Prostate gland (tissue), 2 donors: ENCODE results near the gene MYEOV. TPM values are rescaled to one million over a fixed set of nuclear protein-coding genes. Genes with fewer than 3 reads are reported as not detected.
A peak's percentile ranks its signal among the peaks of the same experiment; 100 is the strongest.

Experiments
- DNase-seq: peaks from one replicate; pipeline ENCODE4 v3.0.0-alpha.2; 2019; ENCODE audit warnings: low spot score
- H3K27ac ChIP-seq, 2 donors: fragments of 200-600 bp; sonication (generic); 2 replicates each; pipeline ENCODE4 v1.5.1; 2017 to 2019
- H3K27me3 ChIP-seq: fragments of 200-600 bp; sonication (generic); replicated peaks from 2 replicates; pipeline ENCODE4 v1.5.1; 2019; ENCODE audit not compliant: insufficient read depth
- H3K36me3 ChIP-seq, 2 donors: fragments of 200-600 bp; sonication (generic); 1 replicate in 1 of 2; 2 replicates in 1 of 2; pipeline versions ENCODE4 v1.5.1 to v1.8.1; 2017 to 2019
- H3K4me1 ChIP-seq: fragments of 200-600 bp; sonication (generic); replicated peaks from 2 replicates; pipeline ENCODE4 v1.5.1; 2019
- H3K4me3 ChIP-seq, 2 donors: fragments of 200-600 bp; sonication (generic); 2 replicates each; pipeline ENCODE4 v1.5.1; 2017 to 2019
- H3K9me3 ChIP-seq: fragments of 200-600 bp; sonication (generic); 2 replicates; pipeline ENCODE4 v1.5.1; 2017
- POLR2A ChIP-seq: fragments of 450-650 bp; IDR thresholded peaks from one replicate; pipeline ENCODE4 v1.6.1; 2016; ENCODE audit warnings: antibody characterized with exemption, mild to moderate bottlenecking
- POLR2AphosphoS5 ChIP-seq: sonication (generic); formaldehyde crosslinking; IDR thresholded peaks from one replicate; pipeline ENCODE4 v1.6.1; 2017; ENCODE audit warnings: antibody characterized with exemption
- WGBS: methylation state at CpG from one replicate; pipeline ENCODE4 v1.1.5; 2018; 5-methylcytosine and 5-hydroxymethylcytosine counted together
- intact Hi-C: fragments of 100-400 bp; cut with DNase I; formaldehyde crosslinking; loops from one replicate; pipeline ENCODE4 v1.14.2; 2022
- total RNA-seq, 2 donors: library from RNA; depleted of rRNA; stranded (reverse); fragments of >200 nt; gene quantifications; one replicate each; pipeline ENCODE4 v1.1.0, GENCODE V29; 2016
- TF ChIP-seq, protein P1 (sequence below), 4 experiments: fragments of 200-600 bp in 2 of 4; fragments of 450-650 bp in 2 of 4; sonication (generic) in 2 of 4; IDR thresholded peaks; 1 replicate in 3 of 4; 2 replicates in 1 of 4; pipeline ENCODE4 v1.5.1; 2016 to 2019; ENCODE audit warnings: antibody characterized with exemption in 4 of 4, mild to moderate bottlenecking in 2 of 4, moderate library complexity in 2 of 4

Gene MYEOV
- total RNA-seq, 2 donors from 2014 or later, result 1.1 TPM; not detected in 1

DNA sequence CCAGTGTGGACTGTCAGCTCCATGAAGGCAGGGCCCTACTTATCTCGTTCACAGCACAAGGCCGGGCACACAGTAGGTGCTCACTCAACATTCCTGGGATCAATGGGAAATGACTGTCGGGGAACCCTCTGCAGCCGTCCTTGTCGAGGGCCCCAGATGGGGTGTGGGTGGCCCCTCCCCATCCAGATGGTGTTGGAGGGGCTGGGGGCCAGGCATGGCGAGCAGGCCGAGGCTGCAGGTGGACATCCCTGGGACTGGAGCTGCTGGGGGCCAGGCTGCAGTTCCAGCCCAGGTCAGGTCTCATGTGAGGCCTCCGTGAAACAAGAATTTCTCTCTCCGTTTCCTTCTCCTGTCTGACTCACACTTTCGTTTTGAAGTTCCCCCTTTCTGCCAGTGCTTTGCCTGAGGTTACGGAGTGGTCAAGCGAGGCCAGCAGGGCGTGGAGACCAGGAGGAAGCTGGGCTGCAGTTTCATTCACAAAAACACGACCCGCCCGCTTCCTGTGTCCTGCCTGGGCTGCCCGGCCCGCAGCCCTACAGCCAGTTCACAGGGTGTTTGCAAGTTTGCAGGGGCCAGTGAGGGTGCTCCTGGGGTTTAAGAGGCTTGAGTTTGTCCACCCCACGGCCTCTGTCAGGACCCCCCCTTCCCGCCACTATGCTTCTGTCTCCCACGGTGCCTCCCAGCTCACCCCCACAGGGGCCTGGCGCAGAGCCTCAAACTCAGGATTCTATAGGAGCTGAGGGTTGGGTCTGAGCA is 4.5 kb downstream of the MYEOV start:
- peak; percentile 20 for DNase-seq
- H3K27me3 ChIP-seq, result no peaks in the 10 kb centered on the region
- no peak overlapping the region for H3K27ac ChIP-seq
- no peaks in the 10 kb centered on the region for H3K36me3 ChIP-seq
- H3K4me3 ChIP-seq, result no peak overlapping the region
- intact Hi-C loops, result loop anchor here (10.0 kb wide), 1 partner anchor 166 kb away; no protein-coding TSS in a partner anchor
- 57% methylated on average over 22 of the region's 22 CpGs for WGBS
- no peaks in the 10 kb centered on the region for H3K9me3 ChIP-seq
- H3K4me1 ChIP-seq, result no peaks in the 10 kb centered on the region
- no peak for TF ChIP-seq POLR2AphosphoS5
- TF ChIP-seq, protein P1, sequence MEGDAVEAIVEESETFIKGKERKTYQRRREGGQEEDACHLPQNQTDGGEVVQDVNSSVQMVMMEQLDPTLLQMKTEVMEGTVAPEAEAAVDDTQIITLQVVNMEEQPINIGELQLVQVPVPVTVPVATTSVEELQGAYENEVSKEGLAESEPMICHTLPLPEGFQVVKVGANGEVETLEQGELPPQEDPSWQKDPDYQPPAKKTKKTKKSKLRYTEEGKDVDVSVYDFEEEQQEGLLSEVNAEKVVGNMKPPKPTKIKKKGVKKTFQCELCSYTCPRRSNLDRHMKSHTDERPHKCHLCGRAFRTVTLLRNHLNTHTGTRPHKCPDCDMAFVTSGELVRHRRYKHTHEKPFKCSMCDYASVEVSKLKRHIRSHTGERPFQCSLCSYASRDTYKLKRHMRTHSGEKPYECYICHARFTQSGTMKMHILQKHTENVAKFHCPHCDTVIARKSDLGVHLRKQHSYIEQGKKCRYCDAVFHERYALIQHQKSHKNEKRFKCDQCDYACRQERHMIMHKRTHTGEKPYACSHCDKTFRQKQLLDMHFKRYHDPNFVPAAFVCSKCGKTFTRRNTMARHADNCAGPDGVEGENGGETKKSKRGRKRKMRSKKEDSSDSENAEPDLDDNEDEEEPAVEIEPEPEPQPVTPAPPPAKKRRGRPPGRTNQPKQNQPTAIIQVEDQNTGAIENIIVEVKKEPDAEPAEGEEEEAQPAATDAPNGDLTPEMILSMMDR (IDR thresholded peaks at IDR 0.05), result peak in 1 of 4 experiments; percentile 9
- TF ChIP-seq POLR2A, result no peak

DNA sequence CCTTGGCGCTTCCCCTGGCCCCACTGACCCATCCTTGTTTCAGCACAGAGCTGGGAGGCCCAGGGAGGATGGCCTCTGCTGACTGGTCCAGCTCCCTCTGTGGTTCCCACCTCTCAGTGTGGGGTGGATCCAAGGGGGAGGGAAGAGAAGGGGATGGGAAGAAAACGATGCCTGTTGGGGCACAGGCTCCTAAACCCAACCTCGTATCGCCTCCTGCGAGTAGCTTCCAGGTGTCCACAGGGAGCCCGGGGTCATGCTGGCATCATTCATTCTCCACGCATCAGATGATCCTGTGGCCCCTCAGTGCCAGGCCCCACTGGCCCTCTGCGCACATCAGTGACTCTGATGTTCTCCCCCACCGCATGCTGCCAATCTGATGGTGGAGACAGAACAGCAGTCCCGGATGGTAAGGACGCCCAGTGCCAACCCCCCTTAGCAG is 5.1 kb downstream of the MYEOV start:
- H3K27ac ChIP-seq, result no peak overlapping the region

DNA sequence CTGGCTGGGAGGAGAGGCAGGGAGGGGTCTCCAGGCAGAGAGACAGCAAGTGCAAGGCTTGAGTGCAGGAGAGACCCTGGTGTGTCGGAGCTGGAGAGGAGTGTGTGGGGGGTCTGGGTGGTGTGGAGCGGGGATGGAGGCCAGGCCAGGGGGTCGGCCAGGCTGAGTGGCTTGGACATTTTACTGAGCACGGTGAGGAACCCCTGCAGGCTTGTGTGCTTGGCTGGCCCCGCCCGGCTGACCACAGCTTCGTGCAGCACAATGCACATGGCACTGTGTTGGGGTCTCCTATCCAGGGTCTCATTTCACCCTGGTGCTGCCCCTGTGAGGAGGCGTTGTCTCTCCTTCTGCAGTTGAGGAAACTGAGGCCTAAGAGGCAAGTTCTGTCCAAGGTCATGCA is 5.6 kb downstream of the MYEOV start:
- DNase-seq, result no peak
- Histone ChIP-seq H3K27me3 (no peaks in the 10 kb centered on the region), H3K36me3 (no peaks in the 10 kb centered on the region), H3K9me3 (no peaks in the 10 kb centered on the region), H3K4me3 (no peak overlapping the region), H3K4me1 (no peaks in the 10 kb centered on the region), H3K27ac (no peak overlapping the region)
- intact Hi-C loops, result loop anchor here (10.0 kb wide), 1 partner anchor 165 kb away; no protein-coding TSS in a partner anchor
- TF ChIP-seq, protein P1 (IDR thresholded peaks at IDR 0.05), result no peak
- no peak for TF ChIP-seq POLR2AphosphoS5
- no peak for TF ChIP-seq POLR2A
- 81% methylated on average over 8 of the region's 8 CpGs for WGBS

More for the DNA sequence above, 5.1 kb downstream of the MYEOV start:
- Histone ChIP-seq H3K4me3 (no peak overlapping the region), H3K36me3 (no peaks in the 10 kb centered on the region), H3K27me3 (no peaks in the 10 kb centered on the region), H3K9me3 (no peaks in the 10 kb centered on the region), H3K4me1 (no peaks in the 10 kb centered on the region)
- 87% methylated on average over 11 of the region's 11 CpGs for WGBS
- TF ChIP-seq, protein P1 (IDR thresholded peaks at IDR 0.05), result no peak
- no peak for TF ChIP-seq POLR2A
- no peak for TF ChIP-seq POLR2AphosphoS5
- DNase-seq, result no peak
- intact Hi-C loops, result loop anchor here (10.0 kb wide), 1 partner anchor 166 kb away; no protein-coding TSS in a partner anchor

DNA sequence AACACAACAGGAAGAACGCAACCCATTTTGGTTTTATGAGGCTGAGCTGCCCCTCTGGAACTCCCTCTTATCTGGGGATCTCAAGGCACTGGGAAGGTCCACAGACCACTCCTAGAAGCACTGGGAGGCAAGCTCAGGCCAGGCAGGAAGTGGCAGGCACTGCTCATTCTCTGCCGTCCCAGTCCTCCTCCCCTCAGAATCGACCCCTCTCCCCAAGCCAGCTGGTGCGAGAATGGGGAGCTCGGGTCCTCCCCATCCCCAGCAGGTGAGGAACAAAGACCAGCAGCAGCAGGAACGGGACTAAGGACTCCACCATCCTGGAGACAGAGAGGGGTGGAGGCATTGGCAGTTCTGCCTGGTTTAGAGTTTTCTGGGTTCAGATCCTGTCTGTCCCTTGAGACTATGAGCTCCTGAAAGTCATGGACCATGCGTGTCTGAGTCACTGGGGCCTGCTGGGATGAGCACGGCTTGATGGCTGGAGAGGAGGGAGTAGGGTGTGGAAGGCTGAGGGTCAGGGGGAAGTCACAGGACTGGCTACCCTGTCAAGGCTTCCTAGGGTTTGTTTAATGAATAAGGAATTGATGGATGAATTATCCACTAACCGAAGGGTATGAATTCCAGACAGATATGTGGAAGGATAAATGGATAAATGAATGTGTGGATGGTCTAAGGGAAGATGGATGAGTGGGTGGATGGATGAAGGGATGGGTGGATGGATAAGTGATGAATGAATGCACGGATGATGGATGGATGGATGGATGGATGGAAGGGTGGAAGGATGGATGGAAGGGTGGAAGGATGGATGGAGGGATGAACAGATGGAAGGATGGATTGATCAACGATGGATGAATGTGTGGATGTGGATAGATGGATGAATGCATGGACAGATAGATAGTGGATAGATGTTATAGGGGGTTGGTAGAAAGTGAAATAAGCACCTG is 6.4 kb downstream of the MYEOV start:
- WGBS, result 80% methylated on average over 10 of the region's 11 CpGs
- no peak overlapping the region for H3K27ac ChIP-seq
- TF ChIP-seq POLR2A (no peak), POLR2AphosphoS5 (no peak)
- TF ChIP-seq, protein P1 (IDR thresholded peaks at IDR 0.05), result no peak

More for the DNA sequence above, 6.4 kb downstream of the MYEOV start:
- DNase-seq, result no peak
- intact Hi-C loops, result no loop called here
- H3K36me3 ChIP-seq, result no peaks in the 10 kb centered on the region
- no peaks in the 10 kb centered on the region for H3K27me3 ChIP-seq
- H3K9me3 ChIP-seq, result no peaks in the 10 kb centered on the region
- H3K4me1 ChIP-seq, result no peaks in the 10 kb centered on the region
- no peak overlapping the region for H3K4me3 ChIP-seq
